PFSK-1 (cell line): ENCODE results near the gene MYORG.

ENCODE experiments used
- POLR2AphosphoS5 ChIP-seq: IDR thresholded peaks from 2 replicates; pipeline ENCODE4 v1.6.1; 2012; ENCODE audit warnings: low read depth, mild to moderate bottlenecking, control low read depth, low read length, moderate library complexity
- SIN3A ChIP-seq: IDR thresholded peaks from 2 replicates; pipeline ENCODE4 v1.6.1; 2012; ENCODE audit warnings: mild to moderate bottlenecking, low read length, moderate library complexity, borderline replicate concordance; ENCODE audit not compliant: insufficient read depth
- TF ChIP-seq, protein P1 (sequence below), 2 experiments: IDR thresholded peaks; 2 replicates each; pipeline versions ENCODE4 v1.6.1 to v1.8.0; 2011 to 2012; ENCODE audit warnings: low read depth in 2 of 2, low read length in 2 of 2, control low read depth in 1 of 2, inconsistent platforms in 1 of 2, mild to moderate bottlenecking in 1 of 2, moderate library complexity in 1 of 2; ENCODE audit not compliant: insufficient read depth in 1 of 2

DNA sequence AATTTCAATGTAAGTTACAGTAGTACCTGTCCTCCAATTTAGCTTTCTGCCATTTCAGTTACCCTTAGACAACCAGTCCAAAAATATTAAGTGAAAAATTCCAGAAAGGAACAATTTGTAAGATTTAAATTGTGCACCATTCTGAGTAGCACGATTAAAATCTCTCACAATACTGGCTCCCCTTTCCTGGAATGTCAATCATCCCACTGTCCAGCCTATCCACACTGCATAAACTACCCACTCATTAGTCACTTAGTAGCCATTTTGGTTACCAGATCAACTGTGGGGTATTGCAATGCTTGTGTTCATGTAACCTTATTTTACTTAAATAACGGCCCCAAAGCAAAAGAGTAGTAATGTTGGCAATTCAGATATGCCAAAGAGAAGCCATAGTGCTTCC, 59.3 kb downstream of the MYORG start:
- no peak for TF ChIP-seq POLR2AphosphoS5
- no peak for TF ChIP-seq SIN3A
- TF ChIP-seq, protein P1, sequence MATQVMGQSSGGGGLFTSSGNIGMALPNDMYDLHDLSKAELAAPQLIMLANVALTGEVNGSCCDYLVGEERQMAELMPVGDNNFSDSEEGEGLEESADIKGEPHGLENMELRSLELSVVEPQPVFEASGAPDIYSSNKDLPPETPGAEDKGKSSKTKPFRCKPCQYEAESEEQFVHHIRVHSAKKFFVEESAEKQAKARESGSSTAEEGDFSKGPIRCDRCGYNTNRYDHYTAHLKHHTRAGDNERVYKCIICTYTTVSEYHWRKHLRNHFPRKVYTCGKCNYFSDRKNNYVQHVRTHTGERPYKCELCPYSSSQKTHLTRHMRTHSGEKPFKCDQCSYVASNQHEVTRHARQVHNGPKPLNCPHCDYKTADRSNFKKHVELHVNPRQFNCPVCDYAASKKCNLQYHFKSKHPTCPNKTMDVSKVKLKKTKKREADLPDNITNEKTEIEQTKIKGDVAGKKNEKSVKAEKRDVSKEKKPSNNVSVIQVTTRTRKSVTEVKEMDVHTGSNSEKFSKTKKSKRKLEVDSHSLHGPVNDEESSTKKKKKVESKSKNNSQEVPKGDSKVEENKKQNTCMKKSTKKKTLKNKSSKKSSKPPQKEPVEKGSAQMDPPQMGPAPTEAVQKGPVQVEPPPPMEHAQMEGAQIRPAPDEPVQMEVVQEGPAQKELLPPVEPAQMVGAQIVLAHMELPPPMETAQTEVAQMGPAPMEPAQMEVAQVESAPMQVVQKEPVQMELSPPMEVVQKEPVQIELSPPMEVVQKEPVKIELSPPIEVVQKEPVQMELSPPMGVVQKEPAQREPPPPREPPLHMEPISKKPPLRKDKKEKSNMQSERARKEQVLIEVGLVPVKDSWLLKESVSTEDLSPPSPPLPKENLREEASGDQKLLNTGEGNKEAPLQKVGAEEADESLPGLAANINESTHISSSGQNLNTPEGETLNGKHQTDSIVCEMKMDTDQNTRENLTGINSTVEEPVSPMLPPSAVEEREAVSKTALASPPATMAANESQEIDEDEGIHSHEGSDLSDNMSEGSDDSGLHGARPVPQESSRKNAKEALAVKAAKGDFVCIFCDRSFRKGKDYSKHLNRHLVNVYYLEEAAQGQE (IDR thresholded peaks at IDR 0.05; ENCODE audit: insufficient read depth in 1 of 2, low read depth in 2 of 2, low read length in 2 of 2): no peak
